H4 (cell line): ENCODE results near the gene FBRS. TPM values are rescaled to one million over a fixed set of nuclear protein-coding genes. Genes with fewer than 3 reads are reported as not detected.
"Not testable (repeated sequence)": the region's sequence is repeated elsewhere in the genome, so short reads cannot be mapped to it uniquely, and the experiment has no call there.

Source experiments
- DNase-seq: peaks from one replicate; pipeline ENCODE4 v3.0.0-alpha.2; 2015; ENCODE audit warnings: low spot score
- total RNA-seq: library from RNA; depleted of rRNA; stranded (reverse); fragments of >200 nt; shearing (Covaris generic); gene quantifications from 2 replicates; pipeline ENCODE4 v1.2.3, GENCODE V29; 2014; rRNA removed

The FBRS gene
- total RNA-seq, 1 experiment from 2014 or later, result 5.0 TPM

- peak; percentile 58 for DNase-seq
These were observed 40.8 kb downstream of the FBRS start, which contains the start of gene SRCAP for GRCh38 chr16:30698816-30699614. Gene SRCAP (plus strand): TSS chr16:30699171. CDS start chr16:30700825, 1,654 bp downstream.

- DNase-seq, result no peak
These were observed 41.4 kb downstream of the FBRS start for GRCh38 chr16:30699615-30700099.

DNA sequence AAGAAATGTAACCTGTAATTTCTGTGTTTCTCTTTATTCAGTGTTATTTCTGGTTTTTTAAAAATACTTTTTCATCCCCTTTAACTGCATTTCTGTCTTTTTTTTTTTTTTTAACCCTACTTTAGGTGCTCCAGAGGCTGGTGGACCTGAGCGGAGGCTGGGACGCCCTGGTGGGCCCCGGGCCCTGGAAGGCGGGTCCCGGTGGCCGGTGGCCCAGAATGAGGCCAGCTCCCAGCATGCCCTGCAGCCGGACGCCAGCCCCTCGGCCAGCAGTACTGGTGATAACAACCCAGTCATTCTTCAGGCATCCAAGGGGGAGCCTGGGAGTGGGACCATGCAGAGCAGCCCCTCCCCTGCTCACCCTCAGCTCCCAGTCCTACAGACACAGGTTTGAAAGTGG lies 42.3 kb downstream of the FBRS start:
- no peak for DNase-seq

DNA sequence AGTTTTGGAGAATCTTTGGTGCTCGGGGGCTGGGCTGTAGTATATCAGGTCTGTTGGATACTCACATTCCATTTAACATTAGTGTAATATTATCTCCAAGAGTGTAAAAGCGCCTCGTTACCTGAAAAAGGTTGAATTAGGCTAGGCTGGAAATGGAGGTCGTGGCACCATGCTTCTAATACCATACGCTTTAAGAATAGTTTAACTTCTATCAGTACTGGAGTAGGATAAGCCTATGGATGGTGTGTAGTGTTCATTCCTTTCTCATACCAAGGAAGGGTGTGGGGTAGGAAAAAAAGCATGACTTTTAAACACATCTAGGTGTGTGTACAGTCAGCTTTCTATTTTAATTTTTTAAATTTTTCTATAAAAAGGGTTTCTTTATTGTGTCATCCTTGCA lies 42.7 kb downstream of the FBRS start:
- no peak for DNase-seq

GRCh38 chr16:30703071-30703470 lies 44.8 kb downstream of the FBRS start:
- DNase-seq, result not testable (repeated sequence)

DNA sequence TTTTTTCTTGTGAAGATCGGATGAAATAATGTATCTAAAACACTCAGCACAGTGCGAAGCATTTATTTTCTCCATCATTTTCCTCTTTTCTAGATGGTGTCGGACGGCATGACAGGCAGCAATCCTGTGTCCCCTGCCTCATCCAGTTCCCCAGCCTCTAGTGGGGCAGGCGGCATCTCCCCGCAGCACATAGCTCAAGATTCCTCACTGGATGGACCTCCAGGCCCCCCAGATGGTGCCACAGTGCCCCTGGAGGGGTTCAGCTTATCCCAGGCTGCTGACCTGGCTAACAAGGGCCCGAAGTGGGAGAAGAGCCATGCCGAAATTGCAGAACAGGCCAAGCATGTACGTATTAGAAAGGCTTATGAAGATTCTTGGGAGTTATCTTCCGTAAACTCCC lies 45.7 kb downstream of the FBRS start:
- no peak for DNase-seq

- no peak for DNase-seq
These were observed 47.8 kb downstream of the FBRS start for GRCh38 chr16:30706046-30706445.

DNA sequence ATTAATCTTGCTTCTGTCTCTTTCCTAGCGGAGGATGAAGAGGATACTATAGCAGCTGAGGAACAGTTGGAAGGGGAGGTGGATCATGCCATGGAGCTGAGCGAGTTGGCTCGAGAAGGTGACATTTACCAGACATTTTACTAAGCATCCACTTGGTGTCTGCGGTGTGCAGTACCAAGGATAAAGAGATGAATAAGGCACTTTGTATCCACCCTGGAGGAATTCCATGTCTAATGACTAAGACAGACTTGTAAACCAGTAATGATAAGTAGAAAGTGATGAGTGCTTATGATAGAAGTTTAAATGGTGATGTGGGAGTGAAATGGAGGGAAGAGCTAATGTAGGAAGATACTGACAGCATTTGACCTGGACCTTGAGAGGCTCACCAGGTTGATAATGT lies 52.7 kb downstream of the FBRS start:
- DNase-seq, result no peak

GRCh38 chr16:30711712-30712111 lies 53.5 kb downstream of the FBRS start:
- no peak for DNase-seq

GRCh38 chr16:30715750-30716445 lies 57.7 kb downstream of the FBRS start:
- no peak for DNase-seq

GRCh38 chr16:30720086-30720485 lies 61.9 kb downstream of the FBRS start:
- no peak for DNase-seq

Other genes starting within 250 kb of the FBRS start
- 11.0 and 28.9 TPM in 2 replicates for gene DCTPP1, start 228.4 kb upstream of the FBRS start, total RNA-seq
- 7.3 and 8.9 TPM in 2 replicates for gene SEPHS2, start 212.6 kb upstream of the FBRS start, total RNA-seq
- not detected in 2 replicates for gene ITGAL, start 185.7 kb upstream of the FBRS start, total RNA-seq
- 22.7 and 29.2 TPM in 2 replicates for gene ZNF768, start 131.9 kb upstream of the FBRS start, total RNA-seq
- 1.5 and 2.6 TPM in 2 replicates for gene ZNF747, start 123.6 kb upstream of the FBRS start, total RNA-seq
- gene ZNF764, start 100.1 kb upstream of the FBRS start, total RNA-seq, result 3.2 and 5.2 TPM in 2 replicates
- gene ZNF688, start 86.7 kb upstream of the FBRS start, total RNA-seq, result 3.1 and 6.0 TPM in 2 replicates
- gene ZNF785, start 72.7 kb upstream of the FBRS start, total RNA-seq, result 1.3 and 3.1 TPM in 2 replicates
- gene ZNF689, start 48.0 kb upstream of the FBRS start, total RNA-seq, result 9.6 TPM in 2 replicates
- gene PRR14, start 7.5 kb upstream of the FBRS start, total RNA-seq, result 5.2 and 13.6 TPM in 2 replicates
- 5.0 and 6.2 TPM in 2 replicates for gene SRCAP, start 40.7 kb downstream of the FBRS start, total RNA-seq
- 30.8 and 42.5 TPM in 2 replicates for gene PHKG2, start 90.0 kb downstream of the FBRS start, total RNA-seq
- gene CFAP119, start 103.6 kb downstream of the FBRS start, total RNA-seq, result 1.9 and 11.0 TPM in 2 replicates
- 57.9 and 79.2 TPM in 2 replicates for gene RNF40, start 103.9 kb downstream of the FBRS start, total RNA-seq
- gene ZNF629, start 128.8 kb downstream of the FBRS start, total RNA-seq, result 10.7 and 13.9 TPM in 2 replicates
- gene BCL7C, start 235.6 kb downstream of the FBRS start, total RNA-seq, result 22.7 and 25.9 TPM in 2 replicates
- gene CTF1, start 238.2 kb downstream of the FBRS start, total RNA-seq, result not detected in 2 replicates